Placental epithelial cell (primary cell): ENCODE data around the gene RIMBP3C. TPM values are rescaled to one million over a fixed set of nuclear protein-coding genes. Genes with fewer than 3 reads are reported as not detected.

Experiments used
- small RNA-seq: library from RNA; depleted of rRNA; stranded (forward); fragments of <200 nt; gene quantifications from one replicate; pipeline ENCODE3, GENCODE V24; 2012
- total RNA-seq: library from RNA; depleted of rRNA; stranded (reverse); fragments of >200 nt; gene quantifications from 2 replicates; pipeline ENCODE4 v1.2.3, GENCODE V29; 2012

The RIMBP3C gene, protein sequence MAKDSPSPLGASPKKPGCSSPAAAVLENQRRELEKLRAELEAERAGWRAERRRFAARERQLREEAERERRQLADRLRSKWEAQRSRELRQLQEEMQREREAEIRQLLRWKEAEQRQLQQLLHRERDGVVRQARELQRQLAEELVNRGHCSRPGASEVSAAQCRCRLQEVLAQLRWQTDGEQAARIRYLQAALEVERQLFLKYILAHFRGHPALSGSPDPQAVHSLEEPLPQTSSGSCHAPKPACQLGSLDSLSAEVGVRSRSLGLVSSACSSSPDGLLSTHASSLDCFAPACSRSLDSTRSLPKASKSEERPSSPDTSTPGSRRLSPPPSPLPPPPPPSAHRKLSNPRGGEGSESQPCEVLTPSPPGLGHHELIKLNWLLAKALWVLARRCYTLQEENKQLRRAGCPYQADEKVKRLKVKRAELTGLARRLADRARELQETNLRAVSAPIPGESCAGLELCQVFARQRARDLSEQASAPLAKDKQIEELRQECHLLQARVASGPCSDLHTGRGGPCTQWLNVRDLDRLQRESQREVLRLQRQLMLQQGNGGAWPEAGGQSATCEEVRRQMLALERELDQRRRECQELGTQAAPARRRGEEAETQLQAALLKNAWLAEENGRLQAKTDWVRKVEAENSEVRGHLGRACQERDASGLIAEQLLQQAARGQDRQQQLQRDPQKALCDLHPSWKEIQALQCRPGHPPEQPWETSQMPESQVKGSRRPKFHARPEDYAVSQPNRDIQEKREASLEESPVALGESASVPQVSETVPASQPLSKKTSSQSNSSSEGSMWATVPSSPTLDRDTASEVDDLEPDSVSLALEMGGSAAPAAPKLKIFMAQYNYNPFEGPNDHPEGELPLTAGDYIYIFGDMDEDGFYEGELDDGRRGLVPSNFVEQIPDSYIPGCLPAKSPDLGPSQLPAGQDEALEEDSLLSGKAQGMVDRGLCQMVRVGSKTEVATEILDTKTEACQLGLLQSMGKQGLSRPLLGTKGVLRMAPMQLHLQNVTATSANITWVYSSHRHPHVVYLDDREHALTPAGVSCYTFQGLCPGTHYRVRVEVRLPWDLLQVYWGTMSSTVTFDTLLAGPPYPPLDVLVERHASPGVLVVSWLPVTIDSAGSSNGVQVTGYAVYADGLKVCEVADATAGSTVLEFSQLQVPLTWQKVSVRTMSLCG (N-terminal part only)
- total RNA-seq: 0.79 and 0.87 TPM in 2 replicates

GRCh38 chr22:21551361-21551760, at the start of gene RIMBP3C:
RIMBP3C (minus strand) TSS chr22:21551461; CDS start chr22:21550976, 485 bp downstream.

DNA sequence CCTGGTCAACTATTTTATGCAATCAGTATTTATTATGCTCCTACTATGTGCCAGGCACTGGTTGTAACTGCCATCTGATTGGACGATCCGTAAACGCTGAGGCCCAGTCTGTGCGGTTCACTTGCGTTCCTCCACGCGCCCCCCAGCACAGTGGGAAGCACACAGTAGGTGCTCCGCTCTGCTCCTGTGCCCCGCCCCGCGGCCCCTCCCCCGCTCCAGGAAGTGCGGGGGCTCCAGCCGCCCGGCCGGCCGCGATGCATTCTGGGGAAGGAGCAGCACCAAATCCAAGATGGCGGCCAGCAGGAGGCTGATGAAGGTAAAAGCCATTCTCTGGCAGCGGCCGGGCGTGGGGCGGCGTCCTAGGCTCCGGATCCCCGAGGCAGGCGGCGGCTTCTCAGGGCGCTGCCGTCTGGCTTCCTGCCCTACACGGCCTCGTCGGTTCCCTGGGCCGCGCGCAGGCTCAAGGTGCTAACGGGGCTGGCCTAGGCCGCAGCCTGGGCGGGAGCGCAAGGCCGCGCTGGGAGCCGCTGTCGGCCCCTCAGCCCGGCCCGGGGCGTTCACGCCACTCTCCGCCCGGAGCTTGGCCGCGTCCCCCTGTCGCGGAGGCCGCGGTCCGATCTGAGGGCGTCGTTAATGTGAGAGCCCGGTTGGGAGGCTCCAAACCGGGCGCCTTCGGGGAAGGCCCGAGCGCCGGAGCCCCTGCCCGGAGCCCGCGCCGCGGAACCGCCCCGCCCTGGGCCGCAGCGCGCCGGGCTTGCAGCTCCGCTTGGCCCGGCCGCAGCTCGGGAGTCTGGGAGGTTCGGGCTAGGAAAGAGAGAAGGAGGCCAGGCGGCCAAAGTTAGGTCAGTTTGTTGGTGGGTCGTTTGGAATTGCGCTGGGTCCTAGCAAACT, 16.4 kb upstream of the RIMBP3C start, which contains the start of gene UBE2L3:
TSS of gene UBE2L3 (plus strand) at position 259 of the 891 bp plus-strand sequence. CDS start at position 290, 31 bp downstream.

Small RNA genes within 50 kb of the gene (small RNA-seq; reads per million reads assigned to genes)
- gene RF00492 (not detected), gene RN7SKP221 (not detected)

Other genes with a start within 250 kb of the RIMBP3C start
- gene RIMBP3B, start 167.7 kb downstream of the RIMBP3C start, total RNA-seq: 0.65 and 0.79 TPM in 2 replicates
- 13.3 and 19.8 TPM in 2 replicates for gene HIC2, start 134.1 kb downstream of the RIMBP3C start, total RNA-seq
- 1.1 and 2.7 TPM in 2 replicates for gene TMEM191C, start 84.1 kb downstream of the RIMBP3C start, total RNA-seq
- gene UBE2L3, start 16.3 kb upstream of the RIMBP3C start, total RNA-seq: 33.4 and 51.7 TPM in 2 replicates
- gene YDJC, start 78.6 kb upstream of the RIMBP3C start, total RNA-seq: 33.0 and 52.6 TPM in 2 replicates
- 0.11 and 0.79 TPM in 2 replicates for gene CCDC116, start 81.3 kb upstream of the RIMBP3C start, total RNA-seq
- 14.9 and 53.8 TPM in 2 replicates for gene SDF2L1, start 90.8 kb upstream of the RIMBP3C start, total RNA-seq
- 38.5 and 53.8 TPM in 2 replicates for gene PPIL2, start 114.6 kb upstream of the RIMBP3C start, total RNA-seq
- 0.22 and 1.6 TPM in 2 replicates for gene YPEL1, start 184.3 kb upstream of the RIMBP3C start, total RNA-seq